ENCODE results near the gene ZMYND8.

DNA sequence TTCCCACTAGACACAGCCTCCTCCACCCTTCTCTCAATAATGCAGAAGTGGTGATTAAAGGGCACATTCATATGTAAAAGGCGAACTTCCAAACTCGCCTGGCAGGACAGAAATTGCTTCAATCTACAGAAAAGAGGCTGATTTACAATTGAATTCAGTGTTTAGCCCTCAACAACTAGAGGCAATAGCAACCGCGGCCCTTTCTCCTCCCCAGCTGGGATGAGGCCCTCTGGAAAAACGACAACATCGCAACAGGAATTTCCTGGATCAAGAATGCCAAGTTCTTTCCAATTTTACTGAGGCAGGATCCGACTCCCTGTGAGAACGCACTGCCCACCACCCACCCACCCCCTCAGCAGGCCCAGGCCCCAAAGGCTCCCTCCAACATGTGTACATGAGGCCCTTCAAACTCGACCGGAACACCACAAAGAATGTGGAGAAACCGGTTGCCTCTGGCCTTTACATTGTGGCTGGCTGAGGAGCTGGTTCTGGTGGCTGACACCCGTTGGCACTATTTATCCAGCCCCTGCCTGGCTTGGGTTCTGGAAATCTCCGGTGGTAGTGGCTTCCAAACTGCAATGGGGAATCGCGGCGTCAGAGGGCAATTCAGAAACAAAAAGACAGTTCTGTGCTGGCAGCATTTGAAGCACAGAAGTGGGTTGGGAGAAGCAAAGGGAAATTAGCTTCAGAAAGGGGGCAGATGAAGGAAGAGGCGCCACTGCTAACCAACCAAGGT lies 36.8 kb downstream of the ZMYND8 start:
- no peak for TF ChIP-seq CTCF (IDR thresholded peaks at IDR 0.05; ENCODE audit: poor library complexity, severe bottlenecking)
- peak; percentile 74 for TF ChIP-seq REST (IDR thresholded peaks at IDR 0.05; ENCODE audit: borderline replicate concordance)
- no peak for TF ChIP-seq POLR2AphosphoS5 (IDR thresholded peaks at IDR 0.05)
- no peak for TF ChIP-seq TAF1 (IDR thresholded peaks at IDR 0.05; ENCODE audit: low read depth)
- no peak for TF ChIP-seq RAD21 (conservative IDR thresholded peaks at IDR 0.05)
- no peak for TF ChIP-seq EZH2 (IDR thresholded peaks at IDR 0.05; ENCODE audit: borderline replicate concordance, insufficient read depth, low read length, poor library complexity, severe bottlenecking)
